H1 (cell line): ENCODE measurements around the gene ARAP2. TPM values are rescaled to one million over a fixed set of nuclear protein-coding genes. Genes with fewer than 3 reads are reported as not detected.

Source experiments
- ASH2L ChIP-seq: fragments of 200-600, 300-600 bp; sonication (generic); IDR thresholded peaks from one replicate; pipeline ENCODE4 v1.7.1; 2017; ENCODE audit warnings: low read length
- polyA plus RNA-seq, 7 experiments: library from polyadenylated mRNA; depleted of rRNA in 3 of 7; stranded (reverse) in 5 of 7; unstranded in 2 of 7; fragments of >200 nt in 5 of 7; fragments of 200-250 nt in 2 of 7; gene quantifications; 1 replicate in 5 of 7; 2 replicates in 1 of 7; 4 replicates in 1 of 7; pipeline versions ENCODE4 v1.2.1 to v1.2.3, GENCODE V29; 2011 to 2013; ENCODE audit warnings: missing spikeins in 2 of 7, mixed read lengths in 2 of 7
- total RNA-seq: library from RNA; stranded (reverse); fragmentation: NEBNext Ultra II Directional; extraction: Animal tissue kit (Norgen Biotek cat#: 25700); gene quantifications from 2 replicates; pipeline ENCODE4 v1.2.1, GENCODE V29; 2021
- TF ChIP-seq, protein P1 (sequence below): fragments of 300-600 bp; sonication (generic); IDR thresholded peaks from 2 replicates; pipeline ENCODE4 v1.7.1; 2012; ENCODE audit warnings: low read length, moderate library complexity, mild to moderate bottlenecking, inconsistent platforms; ENCODE audit not compliant: insufficient replicate concordance

The ARAP2 gene
- total and polyA plus RNA-seq, 2 of the 8 experiments (the other 6 are each of a cell fraction or from before 2014, with no cell fraction given), result 0.15 to 2.3 TPM

DNA sequence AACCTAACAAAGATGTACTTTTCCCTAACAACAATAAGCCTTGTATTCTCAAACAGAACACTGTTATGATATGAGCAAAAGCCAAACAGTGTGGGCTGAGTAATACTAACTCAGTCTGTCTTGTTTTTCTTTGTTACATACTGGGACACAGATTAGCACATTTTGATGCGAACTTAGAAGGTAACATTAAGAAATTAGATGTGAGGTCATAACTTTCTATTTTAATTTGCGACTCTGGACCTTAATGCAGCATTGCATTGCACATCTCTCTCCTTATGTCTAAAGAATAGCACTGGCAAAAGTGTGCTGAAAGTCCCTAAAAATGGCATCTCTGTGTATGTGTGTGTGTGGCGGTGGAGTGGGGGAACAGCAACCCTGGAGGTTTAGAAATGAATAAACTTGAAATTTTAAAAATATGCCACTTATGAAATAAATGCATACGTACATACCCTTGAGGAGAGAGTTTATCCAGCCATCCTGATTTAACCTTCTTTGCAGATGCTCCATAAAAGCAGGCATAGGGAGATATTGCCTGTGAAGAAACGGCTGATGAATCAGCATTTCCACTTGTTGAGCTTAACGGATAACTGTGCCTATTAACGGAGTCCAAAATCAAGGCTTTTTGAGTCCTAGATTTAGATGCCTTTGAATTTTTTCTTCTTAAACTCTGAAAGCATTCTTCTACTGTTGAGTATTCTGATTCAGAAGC is 34.2 kb downstream of the ARAP2 start (continued):
- TF ChIP-seq, protein P1, sequence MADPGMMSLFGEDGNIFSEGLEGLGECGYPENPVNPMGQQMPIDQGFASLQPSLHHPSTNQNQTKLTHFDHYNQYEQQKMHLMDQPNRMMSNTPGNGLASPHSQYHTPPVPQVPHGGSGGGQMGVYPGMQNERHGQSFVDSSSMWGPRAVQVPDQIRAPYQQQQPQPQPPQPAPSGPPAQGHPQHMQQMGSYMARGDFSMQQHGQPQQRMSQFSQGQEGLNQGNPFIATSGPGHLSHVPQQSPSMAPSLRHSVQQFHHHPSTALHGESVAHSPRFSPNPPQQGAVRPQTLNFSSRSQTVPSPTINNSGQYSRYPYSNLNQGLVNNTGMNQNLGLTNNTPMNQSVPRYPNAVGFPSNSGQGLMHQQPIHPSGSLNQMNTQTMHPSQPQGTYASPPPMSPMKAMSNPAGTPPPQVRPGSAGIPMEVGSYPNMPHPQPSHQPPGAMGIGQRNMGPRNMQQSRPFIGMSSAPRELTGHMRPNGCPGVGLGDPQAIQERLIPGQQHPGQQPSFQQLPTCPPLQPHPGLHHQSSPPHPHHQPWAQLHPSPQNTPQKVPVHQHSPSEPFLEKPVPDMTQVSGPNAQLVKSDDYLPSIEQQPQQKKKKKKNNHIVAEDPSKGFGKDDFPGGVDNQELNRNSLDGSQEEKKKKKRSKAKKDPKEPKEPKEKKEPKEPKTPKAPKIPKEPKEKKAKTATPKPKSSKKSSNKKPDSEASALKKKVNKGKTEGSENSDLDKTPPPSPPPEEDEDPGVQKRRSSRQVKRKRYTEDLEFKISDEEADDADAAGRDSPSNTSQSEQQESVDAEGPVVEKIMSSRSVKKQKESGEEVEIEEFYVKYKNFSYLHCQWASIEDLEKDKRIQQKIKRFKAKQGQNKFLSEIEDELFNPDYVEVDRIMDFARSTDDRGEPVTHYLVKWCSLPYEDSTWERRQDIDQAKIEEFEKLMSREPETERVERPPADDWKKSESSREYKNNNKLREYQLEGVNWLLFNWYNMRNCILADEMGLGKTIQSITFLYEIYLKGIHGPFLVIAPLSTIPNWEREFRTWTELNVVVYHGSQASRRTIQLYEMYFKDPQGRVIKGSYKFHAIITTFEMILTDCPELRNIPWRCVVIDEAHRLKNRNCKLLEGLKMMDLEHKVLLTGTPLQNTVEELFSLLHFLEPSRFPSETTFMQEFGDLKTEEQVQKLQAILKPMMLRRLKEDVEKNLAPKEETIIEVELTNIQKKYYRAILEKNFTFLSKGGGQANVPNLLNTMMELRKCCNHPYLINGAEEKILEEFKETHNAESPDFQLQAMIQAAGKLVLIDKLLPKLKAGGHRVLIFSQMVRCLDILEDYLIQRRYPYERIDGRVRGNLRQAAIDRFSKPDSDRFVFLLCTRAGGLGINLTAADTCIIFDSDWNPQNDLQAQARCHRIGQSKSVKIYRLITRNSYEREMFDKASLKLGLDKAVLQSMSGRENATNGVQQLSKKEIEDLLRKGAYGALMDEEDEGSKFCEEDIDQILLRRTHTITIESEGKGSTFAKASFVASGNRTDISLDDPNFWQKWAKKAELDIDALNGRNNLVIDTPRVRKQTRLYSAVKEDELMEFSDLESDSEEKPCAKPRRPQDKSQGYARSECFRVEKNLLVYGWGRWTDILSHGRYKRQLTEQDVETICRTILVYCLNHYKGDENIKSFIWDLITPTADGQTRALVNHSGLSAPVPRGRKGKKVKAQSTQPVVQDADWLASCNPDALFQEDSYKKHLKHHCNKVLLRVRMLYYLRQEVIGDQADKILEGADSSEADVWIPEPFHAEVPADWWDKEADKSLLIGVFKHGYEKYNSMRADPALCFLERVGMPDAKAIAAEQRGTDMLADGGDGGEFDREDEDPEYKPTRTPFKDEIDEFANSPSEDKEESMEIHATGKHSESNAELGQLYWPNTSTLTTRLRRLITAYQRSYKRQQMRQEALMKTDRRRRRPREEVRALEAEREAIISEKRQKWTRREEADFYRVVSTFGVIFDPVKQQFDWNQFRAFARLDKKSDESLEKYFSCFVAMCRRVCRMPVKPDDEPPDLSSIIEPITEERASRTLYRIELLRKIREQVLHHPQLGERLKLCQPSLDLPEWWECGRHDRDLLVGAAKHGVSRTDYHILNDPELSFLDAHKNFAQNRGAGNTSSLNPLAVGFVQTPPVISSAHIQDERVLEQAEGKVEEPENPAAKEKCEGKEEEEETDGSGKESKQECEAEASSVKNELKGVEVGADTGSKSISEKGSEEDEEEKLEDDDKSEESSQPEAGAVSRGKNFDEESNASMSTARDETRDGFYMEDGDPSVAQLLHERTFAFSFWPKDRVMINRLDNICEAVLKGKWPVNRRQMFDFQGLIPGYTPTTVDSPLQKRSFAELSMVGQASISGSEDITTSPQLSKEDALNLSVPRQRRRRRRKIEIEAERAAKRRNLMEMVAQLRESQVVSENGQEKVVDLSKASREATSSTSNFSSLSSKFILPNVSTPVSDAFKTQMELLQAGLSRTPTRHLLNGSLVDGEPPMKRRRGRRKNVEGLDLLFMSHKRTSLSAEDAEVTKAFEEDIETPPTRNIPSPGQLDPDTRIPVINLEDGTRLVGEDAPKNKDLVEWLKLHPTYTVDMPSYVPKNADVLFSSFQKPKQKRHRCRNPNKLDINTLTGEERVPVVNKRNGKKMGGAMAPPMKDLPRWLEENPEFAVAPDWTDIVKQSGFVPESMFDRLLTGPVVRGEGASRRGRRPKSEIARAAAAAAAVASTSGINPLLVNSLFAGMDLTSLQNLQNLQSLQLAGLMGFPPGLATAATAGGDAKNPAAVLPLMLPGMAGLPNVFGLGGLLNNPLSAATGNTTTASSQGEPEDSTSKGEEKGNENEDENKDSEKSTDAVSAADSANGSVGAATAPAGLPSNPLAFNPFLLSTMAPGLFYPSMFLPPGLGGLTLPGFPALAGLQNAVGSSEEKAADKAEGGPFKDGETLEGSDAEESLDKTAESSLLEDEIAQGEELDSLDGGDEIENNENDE, result no peak
- no peak for TF ChIP-seq ASH2L
